CD4-positive, alpha-beta T cell (primary cell): ENCODE data around the gene SPAG9. TPM values are rescaled to one million over a fixed set of nuclear protein-coding genes. Genes with fewer than 3 reads are reported as not detected.

ENCODE experiments used
- ATAC-seq: fragments of 200-7000 bp; cut with Tn5 transposase; one replicate; pipeline ENCODE4 v1.10.0; 2022; ENCODE audit warnings: mild to moderate bottlenecking; ENCODE audit not compliant: poor library complexity
- CTCF ChIA-PET: fragments of 350-600 bp; sonication (Branson Sonifier 250); formaldehyde crosslinking; loops from one replicate; lab custom pipeline; 2021; ENCODE audit warnings: antibody characterized with exemption, inconsistent platforms; lab: Charles Lee
- POLR2A ChIA-PET: fragments of 350-600 bp; sonication (Branson Sonifier 250); formaldehyde crosslinking; loops from one replicate; lab custom pipeline; 2021; ENCODE audit warnings: antibody characterized with exemption, inconsistent platforms; lab: Charles Lee
- DNase-seq, 14 experiments: peaks; one replicate each; pipeline ENCODE4 v3.0.0-alpha.2; 2013 to 2020; ENCODE audit warnings: mixed read lengths in 2 of 14
- H3K27ac ChIP-seq, 2 donors: one replicate each; pipeline versions ENCODE4 v1.5.1 to v1.7.0; 2013; ENCODE audit warnings: low read length in 2 of 2, low read depth in 1 of 2, mild to moderate bottlenecking in 1 of 2
- H3K27me3 ChIP-seq, 2 experiments: 1 replicate in 1 of 2; 2 replicates in 1 of 2; pipeline versions ENCODE4 v1.6.1 to v1.7.0; 2013; ENCODE audit warnings: low read length in 2 of 2, control low read depth in 1 of 2, mild to moderate bottlenecking in 1 of 2, moderate library complexity in 1 of 2; ENCODE audit not compliant: insufficient read depth in 2 of 2, control insufficient read depth in 1 of 2
- H3K36me3 ChIP-seq: one replicate; pipeline ENCODE4 v1.6.1; 2013; ENCODE audit warnings: low read length, control low read depth; ENCODE audit not compliant: insufficient read depth
- H3K4me1 ChIP-seq: one replicate; pipeline ENCODE4 v1.6.1; 2013; ENCODE audit warnings: low read length, control low read depth; ENCODE audit not compliant: insufficient read depth
- H3K4me3 ChIP-seq: one replicate; pipeline ENCODE4 v1.5.1; 2013; ENCODE audit warnings: mild to moderate bottlenecking, low read length, moderate library complexity
- H3K9me3 ChIP-seq, 2 experiments: 1 replicate in 1 of 2; 2 replicates in 1 of 2; pipeline versions ENCODE4 v1.6.1 to v1.7.0; 2013; ENCODE audit warnings: low read length in 2 of 2, mild to moderate bottlenecking in 2 of 2, control low read depth in 1 of 2, moderate library complexity in 1 of 2; ENCODE audit not compliant: control insufficient read depth in 1 of 2, insufficient read depth in 1 of 2
- H3K27ac Mint-ChIP-seq: one replicate; pipeline ENCODE4 v1.8.0; 2020; ENCODE audit warnings: mixed read lengths
- H3K27me3 Mint-ChIP-seq: one replicate; pipeline ENCODE4 v1.8.0; 2021; ENCODE audit warnings: mixed read lengths
- H3K36me3 Mint-ChIP-seq: one replicate; pipeline ENCODE4 v1.8.0; 2021; ENCODE audit warnings: low read depth, mixed read lengths
- H3K4me1 Mint-ChIP-seq: one replicate; pipeline ENCODE4 v1.8.0; 2021; ENCODE audit warnings: low read depth, mixed read lengths
- H3K4me3 Mint-ChIP-seq: one replicate; pipeline ENCODE4 v1.8.0; 2020; ENCODE audit warnings: mild to moderate bottlenecking, mixed read lengths
- H3K9me3 Mint-ChIP-seq: one replicate; pipeline ENCODE4 v1.8.0; 2020; ENCODE audit warnings: mixed read lengths
- CTCF ChIP-seq: fragments of 200-600 bp; IDR thresholded peaks from one replicate; pipeline ENCODE4 v1.8.0; 2022; ENCODE audit warnings: antibody characterized with exemption, mild to moderate bottlenecking
- intact Hi-C, 2 experiments: fragments of 100-400 bp; cut with DNase I in 1 of 2; cut with micrococcal nuclease in 1 of 2; formaldehyde crosslinking; loops; one replicate each; pipeline versions ENCODE4 v1.15.1 to v1.9.0; 2023 to 2025; cut with DNase I, micrococcal nuclease
- total RNA-seq, 174 experiments: library from RNA in 2 of 174; stranded (reverse) in 2 of 174; gene quantifications; one replicate each; pipeline ENCODE4 v1.2.3 and lab custom pipeline; 2021 to 2026

The SPAG9 gene
- total RNA-seq, 2 experiments from 2014 or later = 60.2 to 64.6 TPM

GRCh38 chr17:51149163-51149562 lies 28.5 kb upstream of the SPAG9 start:
- H3K4me3 ChIP-seq = no peak overlapping the region
- no peaks in the 10 kb centered on the region for H3K36me3 Mint-ChIP-seq
- ATAC-seq (no peak), DNase-seq (no peak)
- H3K9me3 Mint-ChIP-seq = no peaks in the 10 kb centered on the region
- H3K9me3 ChIP-seq = no peaks in the 10 kb centered on the region
- H3K27ac Mint-ChIP-seq = no peak overlapping the region
- H3K27me3 ChIP-seq = no peaks in the 10 kb centered on the region
- no peaks in the 10 kb centered on the region for H3K36me3 ChIP-seq
- H3K4me1 ChIP-seq = peaks cover 10% of the 10 kb centered on the region
- H3K27me3 Mint-ChIP-seq = no peaks in the 10 kb centered on the region
- ChIA-PET CTCF (no interaction called here), POLR2A (no interaction called here)
- no peak for TF ChIP-seq CTCF
- H3K27ac ChIP-seq = no peak overlapping the region
- H3K4me1 Mint-ChIP-seq = no peaks in the 10 kb centered on the region
- intact Hi-C loops = no loop called here
- H3K4me3 Mint-ChIP-seq = no peak overlapping the region

DNA sequence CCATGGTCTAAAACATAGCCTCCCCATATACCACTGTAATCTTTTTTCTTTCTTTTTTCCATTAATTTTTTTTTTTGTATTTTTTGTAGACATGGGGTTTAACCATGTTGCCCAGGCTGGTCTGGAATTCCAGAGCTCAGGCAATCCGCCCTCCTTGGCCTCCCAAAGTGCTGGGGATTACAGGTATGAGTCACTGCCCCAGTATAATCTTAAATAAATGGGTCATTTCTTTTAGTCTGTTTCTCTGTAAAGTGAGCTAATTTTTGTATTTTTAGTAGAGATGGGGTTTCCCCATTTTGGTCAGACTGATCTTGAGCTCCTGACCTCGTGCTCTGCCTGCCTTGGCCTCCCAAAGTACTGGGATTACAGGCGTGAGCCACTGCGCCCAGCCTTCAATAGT lies 27.0 kb upstream of the SPAG9 start:
- Histone ChIP-seq H3K27me3 (no peaks in the 10 kb centered on the region), H3K4me1 (peaks cover under 1% of the 10 kb centered on the region), H3K36me3 (no peaks in the 10 kb centered on the region), H3K27ac (no peak overlapping the region), H3K9me3 (no peaks in the 10 kb centered on the region), H3K4me3 (no peak overlapping the region)
- no peaks in the 10 kb centered on the region for H3K36me3 Mint-ChIP-seq
- DNase-seq (no peak), ATAC-seq (no peak)
- POLR2A ChIA-PET = no interaction called here
- intact Hi-C loops = no loop called here
- H3K4me3 Mint-ChIP-seq = no peak overlapping the region
- TF ChIP-seq CTCF = no peak
- no peaks in the 10 kb centered on the region for H3K9me3 Mint-ChIP-seq
- H3K4me1 Mint-ChIP-seq = no peaks in the 10 kb centered on the region
- H3K27ac Mint-ChIP-seq = no peak overlapping the region
- CTCF ChIA-PET = interaction anchor here (0.6 to 1.5 kb wide), 2 partner anchors 111 to 147 kb away, joined by 3 read pairs; no protein-coding TSS in a partner anchor
- H3K27me3 Mint-ChIP-seq = no peaks in the 10 kb centered on the region

DNA sequence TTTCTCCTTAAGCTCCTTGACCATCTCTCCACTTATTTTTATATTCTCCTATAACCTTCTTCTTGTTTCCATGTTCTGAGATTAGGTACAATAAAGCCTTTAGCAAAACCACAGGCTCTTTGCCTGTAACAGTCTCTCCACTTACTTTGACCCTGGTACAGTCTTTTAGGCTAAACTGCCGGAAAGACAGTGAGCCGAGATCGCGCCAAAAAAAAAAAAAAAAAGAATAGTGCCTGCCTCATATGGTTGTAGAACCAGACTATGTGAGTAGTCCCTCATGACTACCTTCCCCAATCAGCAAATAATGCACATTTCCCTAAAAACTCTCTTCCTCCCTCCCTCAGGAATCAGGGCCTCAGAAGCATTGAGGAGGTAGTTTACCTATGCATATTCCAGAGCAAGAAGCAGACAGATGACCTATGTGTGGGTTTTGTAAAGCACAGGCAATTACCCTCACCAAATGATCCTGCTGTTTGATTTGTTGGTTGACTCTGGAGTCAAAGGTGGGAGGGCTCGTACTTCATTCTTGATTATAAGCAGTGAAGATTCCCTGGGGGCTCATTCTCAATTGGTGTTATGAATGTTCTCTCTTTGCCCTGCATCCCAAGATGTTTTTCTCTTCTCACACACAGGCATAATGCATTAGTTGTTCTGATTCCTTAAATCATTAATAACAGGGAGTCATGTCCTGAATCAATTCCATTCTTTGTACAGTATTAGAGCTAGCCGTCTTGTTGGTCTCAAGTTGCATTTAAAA lies 23.8 kb upstream of the SPAG9 start:
- DNase-seq (no peak), ATAC-seq (no peak)
- no peak overlapping the region for H3K4me3 Mint-ChIP-seq
- no peak overlapping the region for H3K27ac ChIP-seq
- TF ChIP-seq CTCF = no peak
- H3K36me3 ChIP-seq = no peaks in the 10 kb centered on the region
- ChIA-PET CTCF (no interaction called here), POLR2A (no interaction called here)
- no peaks in the 10 kb centered on the region for H3K4me1 Mint-ChIP-seq
- no peak overlapping the region for H3K4me3 ChIP-seq
- H3K9me3 ChIP-seq = no peaks in the 10 kb centered on the region
- intact Hi-C loops = no loop called here
- H3K36me3 Mint-ChIP-seq = no peaks in the 10 kb centered on the region
- H3K27me3 ChIP-seq = no peaks in the 10 kb centered on the region
- H3K4me1 ChIP-seq = no peaks in the 10 kb centered on the region
- no peak overlapping the region for H3K27ac Mint-ChIP-seq
- H3K27me3 Mint-ChIP-seq = no peaks in the 10 kb centered on the region
- no peaks in the 10 kb centered on the region for H3K9me3 Mint-ChIP-seq
